Measurements from ENCODE around the gene PIGB. TPM values are rescaled to one million over a fixed set of nuclear protein-coding genes. Genes with fewer than 3 reads are reported as not detected.
"Not testable (repeated sequence)": the region's sequence is repeated elsewhere in the genome, so short reads cannot be mapped to it uniquely, and the experiment has no call there.

The PIGB gene
- total and polyA plus RNA-seq, 2 of the 13 experiments (the other 11 are each of a cell fraction or from before 2014, with no cell fraction given) = 14.5 to 19.1 TPM

DNA sequence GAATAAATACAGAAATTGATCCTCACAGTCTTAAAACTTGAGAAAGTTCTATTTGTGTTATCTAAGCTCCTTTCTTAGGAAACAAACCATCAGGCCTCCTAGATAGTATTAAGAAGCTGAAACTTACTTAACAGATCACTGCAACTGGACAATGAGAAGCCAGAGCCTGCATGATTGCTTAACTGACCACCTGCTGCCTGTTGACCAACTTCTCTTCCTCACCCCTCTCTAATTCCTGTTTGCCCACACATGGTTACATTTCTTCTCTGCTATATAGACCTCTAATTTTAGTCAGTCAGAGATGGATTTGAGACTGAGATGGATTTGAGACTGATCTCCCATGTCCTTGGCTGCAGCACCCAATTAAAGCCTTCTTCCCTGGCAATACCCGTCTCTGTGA, 75.7 kb downstream of the PIGB start (continued):
- TF ChIP-seq, protein P1, sequence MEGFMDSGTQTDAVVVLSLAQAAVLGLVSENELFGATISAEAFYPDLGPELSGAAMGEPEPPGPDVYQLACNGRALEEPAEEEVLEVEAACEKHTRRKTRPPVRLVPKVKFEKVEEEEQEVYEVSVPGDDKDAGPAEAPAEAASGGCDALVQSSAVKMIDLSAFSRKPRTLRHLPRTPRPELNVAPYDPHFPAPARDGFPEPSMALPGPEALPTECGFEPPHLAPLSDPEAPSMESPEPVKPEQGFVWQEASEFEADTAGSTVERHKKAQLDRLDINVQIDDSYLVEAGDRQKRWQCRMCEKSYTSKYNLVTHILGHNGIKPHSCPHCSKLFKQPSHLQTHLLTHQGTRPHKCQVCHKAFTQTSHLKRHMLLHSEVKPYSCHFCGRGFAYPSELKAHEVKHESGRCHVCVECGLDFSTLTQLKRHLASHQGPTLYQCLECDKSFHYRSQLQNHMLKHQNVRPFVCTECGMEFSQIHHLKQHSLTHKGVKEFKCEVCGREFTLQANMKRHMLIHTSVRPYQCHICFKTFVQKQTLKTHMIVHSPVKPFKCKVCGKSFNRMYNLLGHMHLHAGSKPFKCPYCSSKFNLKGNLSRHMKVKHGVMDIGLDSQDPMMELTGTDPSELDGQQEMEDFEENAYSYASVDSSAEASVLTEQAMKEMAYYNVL (CRISPR knock-in tag; IDR thresholded peaks at IDR 0.05; ENCODE audit: borderline replicate concordance) = no peak
- TF ChIP-seq BCL6 (CRISPR knock-in tag; IDR thresholded peaks at IDR 0.05) (no peak), SMYD3 (CRISPR knock-in tag; IDR thresholded peaks at IDR 0.05) (no peak), HDAC6 (IDR thresholded peaks at IDR 0.05; ENCODE audit: low read depth, low read length) (no peak)

DNA sequence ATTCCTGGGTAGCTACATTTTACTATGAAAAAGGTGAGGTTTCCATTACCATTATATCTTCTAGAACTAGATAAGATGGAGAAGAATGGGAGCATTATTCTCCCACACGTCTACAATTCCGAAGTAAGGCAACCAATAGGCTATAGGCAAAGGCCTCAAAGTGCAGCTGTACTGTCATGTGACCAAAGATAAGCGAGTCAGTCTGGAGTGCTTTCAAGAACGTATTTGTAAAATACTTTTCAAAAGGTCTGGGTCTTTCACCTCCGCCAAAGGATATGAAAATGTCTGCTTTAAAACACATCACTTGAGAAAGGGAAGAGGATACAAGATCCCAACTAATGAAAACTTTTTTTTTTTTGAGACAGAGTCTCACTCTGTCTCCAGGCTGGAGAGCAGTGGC, 79.2 kb downstream of the PIGB start:
- H3K9ac ChIP-seq (ENCODE audit: insufficient read depth, low read depth, low read length) = no peak overlapping the region
- H3K4me3 ChIP-seq (replicated peaks in 1 of 3; ENCODE audit: insufficient read depth in 1 of 3, low read depth in 2 of 3, low read length in 3 of 3) = no peak overlapping the region
- ATAC-seq (no peak), FAIRE-seq (no peak), DNase-seq (ENCODE audit: low spot score) (no peak)
- whole genome bisulfite sequencing (ENCODE audit: low lambda C conversion rate) = over 99% methylated on average over 5 of the region's 5 CpGs
- H3K4me1 ChIP-seq (ENCODE audit: insufficient read depth, low read length) = peaks cover 11% of the 10 kb centered on the region
- H3K9me3 ChIP-seq (ENCODE audit: low read length) = no peaks in the 10 kb centered on the region
- no peak overlapping the region for H2AFZ ChIP-seq (ENCODE audit: low read length)
- in situ Hi-C loops (cut with HindIII; ENCODE audit: extremely low pct_ligation_motif_present, low pct_unique_long_range_greater_than_20kb) = no loop called here
- CTCF ChIA-PET (ENCODE audit: low intra/inter-chr PET ratio, low total read pairs) = no interaction called here
- H3K27ac ChIP-seq (ENCODE audit: extremely low read length, insufficient read depth, low read length) = no peak overlapping the region
- intact Hi-C loops (cut with micrococcal nuclease; ENCODE audit: unreplicated experiment) = no loop called here
- TF ChIP-seq JUND (CRISPR knock-in tag; IDR thresholded peaks at IDR 0.05) (no peak), FOXC1 (CRISPR knock-in tag; IDR thresholded peaks at IDR 0.05; ENCODE audit: borderline replicate concordance) (no peak), ZNF34 (CRISPR knock-in tag; IDR thresholded peaks at IDR 0.05; ENCODE audit: borderline replicate concordance) (no peak), MED1 (CRISPR knock-in tag; IDR thresholded peaks at IDR 0.05) (no peak), ATF7-NPFF (CRISPR knock-in tag; IDR thresholded peaks at IDR 0.05; ENCODE audit: low read depth) (no peak)
- TF ChIP-seq, protein P2, sequence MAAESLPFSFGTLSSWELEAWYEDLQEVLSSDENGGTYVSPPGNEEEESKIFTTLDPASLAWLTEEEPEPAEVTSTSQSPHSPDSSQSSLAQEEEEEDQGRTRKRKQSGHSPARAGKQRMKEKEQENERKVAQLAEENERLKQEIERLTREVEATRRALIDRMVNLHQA (CRISPR knock-in tag; IDR thresholded peaks at IDR 0.05) = no peak
- TF ChIP-seq, protein P3, sequence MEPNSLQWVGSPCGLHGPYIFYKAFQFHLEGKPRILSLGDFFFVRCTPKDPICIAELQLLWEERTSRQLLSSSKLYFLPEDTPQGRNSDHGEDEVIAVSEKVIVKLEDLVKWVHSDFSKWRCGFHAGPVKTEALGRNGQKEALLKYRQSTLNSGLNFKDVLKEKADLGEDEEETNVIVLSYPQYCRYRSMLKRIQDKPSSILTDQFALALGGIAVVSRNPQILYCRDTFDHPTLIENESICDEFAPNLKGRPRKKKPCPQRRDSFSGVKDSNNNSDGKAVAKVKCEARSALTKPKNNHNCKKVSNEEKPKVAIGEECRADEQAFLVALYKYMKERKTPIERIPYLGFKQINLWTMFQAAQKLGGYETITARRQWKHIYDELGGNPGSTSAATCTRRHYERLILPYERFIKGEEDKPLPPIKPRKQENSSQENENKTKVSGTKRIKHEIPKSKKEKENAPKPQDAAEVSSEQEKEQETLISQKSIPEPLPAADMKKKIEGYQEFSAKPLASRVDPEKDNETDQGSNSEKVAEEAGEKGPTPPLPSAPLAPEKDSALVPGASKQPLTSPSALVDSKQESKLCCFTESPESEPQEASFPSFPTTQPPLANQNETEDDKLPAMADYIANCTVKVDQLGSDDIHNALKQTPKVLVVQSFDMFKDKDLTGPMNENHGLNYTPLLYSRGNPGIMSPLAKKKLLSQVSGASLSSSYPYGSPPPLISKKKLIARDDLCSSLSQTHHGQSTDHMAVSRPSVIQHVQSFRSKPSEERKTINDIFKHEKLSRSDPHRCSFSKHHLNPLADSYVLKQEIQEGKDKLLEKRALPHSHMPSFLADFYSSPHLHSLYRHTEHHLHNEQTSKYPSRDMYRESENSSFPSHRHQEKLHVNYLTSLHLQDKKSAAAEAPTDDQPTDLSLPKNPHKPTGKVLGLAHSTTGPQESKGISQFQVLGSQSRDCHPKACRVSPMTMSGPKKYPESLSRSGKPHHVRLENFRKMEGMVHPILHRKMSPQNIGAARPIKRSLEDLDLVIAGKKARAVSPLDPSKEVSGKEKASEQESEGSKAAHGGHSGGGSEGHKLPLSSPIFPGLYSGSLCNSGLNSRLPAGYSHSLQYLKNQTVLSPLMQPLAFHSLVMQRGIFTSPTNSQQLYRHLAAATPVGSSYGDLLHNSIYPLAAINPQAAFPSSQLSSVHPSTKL (CRISPR knock-in tag; IDR thresholded peaks at IDR 0.05) = no peak
- H3K4me2 ChIP-seq (ENCODE audit: low read depth, low read length) = no peak overlapping the region
- H4K20me1 ChIP-seq (ENCODE audit: insufficient read depth, low read length) = no peaks in the 10 kb centered on the region
- H3K27me3 ChIP-seq (ENCODE audit: control insufficient read depth in 1 of 2, insufficient read depth in 2 of 2, low read length in 2 of 2) = no peaks in the 10 kb centered on the region
- no peaks in the 10 kb centered on the region for H3K36me3 ChIP-seq (replicated peaks in 1 of 2; ENCODE audit: control insufficient read depth in 1 of 2, insufficient read depth in 2 of 2, low read length in 2 of 2)
- H3K79me2 ChIP-seq (ENCODE audit: insufficient read depth, low read length) = no peaks in the 10 kb centered on the region
- POLR2A ChIA-PET = interaction anchor here (1.1 kb wide), 1 partner anchor 10 kb away, joined by 3 read pairs; the partner anchor contains the start of genes CCPG1 and PIERCE2
- BruUV-seq (replicated peaks) = no TSS peak

DNA sequence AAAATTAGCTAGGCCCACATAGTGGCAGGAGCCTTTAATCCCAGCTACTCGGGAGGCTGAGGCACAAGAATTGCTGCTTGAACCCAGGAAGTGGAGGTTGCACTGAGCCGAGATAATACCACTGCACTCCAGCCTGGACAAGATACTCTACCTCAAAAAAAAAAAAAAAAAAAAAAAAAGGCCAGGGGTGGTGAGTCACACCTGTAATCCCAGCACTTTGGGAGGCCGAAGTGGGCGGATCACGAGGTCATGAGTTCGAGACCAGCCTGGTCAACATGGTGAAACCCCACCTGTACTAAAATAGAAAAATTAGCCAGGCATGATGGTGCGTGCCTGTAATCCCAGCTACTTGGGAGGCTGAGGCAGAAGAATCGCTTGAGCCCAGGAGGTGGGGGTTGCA, 81.0 kb downstream of the PIGB start:
- H3K9me3 ChIP-seq (ENCODE audit: low read length); H3K9ac ChIP-seq (ENCODE audit: insufficient read depth, low read depth, low read length); H3K36me3 ChIP-seq (replicated peaks in 1 of 2; ENCODE audit: control insufficient read depth in 1 of 2, insufficient read depth in 2 of 2, low read length in 2 of 2); POLR2A ChIA-PET; BruUV-seq (replicated peaks); CTCF ChIA-PET (ENCODE audit: low intra/inter-chr PET ratio, low total read pairs); H3K79me2 ChIP-seq (ENCODE audit: insufficient read depth, low read length); DNase-seq (ENCODE audit: low spot score); H3K27me3 ChIP-seq (ENCODE audit: control insufficient read depth in 1 of 2, insufficient read depth in 2 of 2, low read length in 2 of 2); H3K4me2 ChIP-seq (ENCODE audit: low read depth, low read length); H4K20me1 ChIP-seq (ENCODE audit: insufficient read depth, low read length); FAIRE-seq; H3K4me3 ChIP-seq (replicated peaks in 1 of 3; ENCODE audit: insufficient read depth in 1 of 3, low read depth in 2 of 3, low read length in 3 of 3); in situ Hi-C loops (cut with HindIII; ENCODE audit: extremely low pct_ligation_motif_present, low pct_unique_long_range_greater_than_20kb); H2AFZ ChIP-seq (ENCODE audit: low read length); H3K27ac ChIP-seq (ENCODE audit: extremely low read length, insufficient read depth, low read length); ATAC-seq; intact Hi-C loops (cut with micrococcal nuclease; ENCODE audit: unreplicated experiment): not testable (repeated sequence)
- peaks cover 29% of the 10 kb centered on the region for H3K4me1 ChIP-seq (ENCODE audit: insufficient read depth, low read length)
- WGBS (ENCODE audit: low lambda C conversion rate) = 99% methylated on average over 8 of the region's 8 CpGs

Measured in HepG2 (cell line).